ENCODE results near the gene ABHD3.
"Not testable (repeated sequence)": the region's sequence is repeated elsewhere in the genome, so short reads cannot be mapped to it uniquely, and the experiment has no call there.

The ABHD3 gene, protein sequence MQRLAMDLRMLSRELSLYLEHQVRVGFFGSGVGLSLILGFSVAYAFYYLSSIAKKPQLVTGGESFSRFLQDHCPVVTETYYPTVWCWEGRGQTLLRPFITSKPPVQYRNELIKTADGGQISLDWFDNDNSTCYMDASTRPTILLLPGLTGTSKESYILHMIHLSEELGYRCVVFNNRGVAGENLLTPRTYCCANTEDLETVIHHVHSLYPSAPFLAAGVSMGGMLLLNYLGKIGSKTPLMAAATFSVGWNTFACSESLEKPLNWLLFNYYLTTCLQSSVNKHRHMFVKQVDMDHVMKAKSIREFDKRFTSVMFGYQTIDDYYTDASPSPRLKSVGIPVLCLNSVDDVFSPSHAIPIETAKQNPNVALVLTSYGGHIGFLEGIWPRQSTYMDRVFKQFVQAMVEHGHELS

DNA sequence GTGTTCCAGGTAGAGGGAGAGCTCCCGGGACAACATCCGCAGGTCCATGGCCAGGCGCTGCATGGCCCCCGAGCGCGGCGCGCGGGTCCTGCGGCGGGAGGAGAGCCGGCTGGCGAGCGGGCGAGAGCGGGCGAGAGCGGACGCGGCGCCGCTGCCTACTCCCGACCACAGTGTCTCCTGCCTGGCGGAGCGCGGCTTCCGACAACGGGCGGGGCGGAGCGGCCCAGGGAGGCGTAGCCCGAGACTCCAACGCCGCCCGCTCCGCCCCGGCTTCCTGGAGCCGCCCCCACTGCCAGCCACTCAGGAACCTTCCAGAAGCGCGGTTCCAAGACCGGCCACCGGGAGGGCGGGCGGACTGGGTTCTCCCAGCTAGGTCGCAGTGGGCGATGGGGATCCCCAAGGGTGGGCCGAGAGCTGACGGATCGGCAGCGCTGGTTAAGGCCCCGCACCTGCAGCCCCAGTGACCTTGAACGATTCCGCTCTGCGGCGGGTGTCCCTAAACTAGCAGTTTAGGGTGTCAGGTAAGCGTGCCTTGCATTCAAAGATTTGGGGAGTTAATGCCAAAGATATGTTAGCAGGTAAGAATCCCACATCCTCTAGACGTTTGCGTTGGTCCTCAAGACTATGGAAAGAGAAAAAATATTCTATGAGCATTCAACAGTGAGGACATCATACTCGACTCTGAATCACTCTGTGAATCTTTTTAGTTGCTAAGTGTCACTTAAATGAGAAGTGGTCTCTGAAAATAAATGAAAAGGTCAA is at the start of gene ABHD3:
ABHD3 (minus strand) TSS at position 172 of the 762 bp plus-strand sequence; CDS start at position 63, 109 bp downstream.
- DNase-seq, result peak; percentile 95

DNA sequence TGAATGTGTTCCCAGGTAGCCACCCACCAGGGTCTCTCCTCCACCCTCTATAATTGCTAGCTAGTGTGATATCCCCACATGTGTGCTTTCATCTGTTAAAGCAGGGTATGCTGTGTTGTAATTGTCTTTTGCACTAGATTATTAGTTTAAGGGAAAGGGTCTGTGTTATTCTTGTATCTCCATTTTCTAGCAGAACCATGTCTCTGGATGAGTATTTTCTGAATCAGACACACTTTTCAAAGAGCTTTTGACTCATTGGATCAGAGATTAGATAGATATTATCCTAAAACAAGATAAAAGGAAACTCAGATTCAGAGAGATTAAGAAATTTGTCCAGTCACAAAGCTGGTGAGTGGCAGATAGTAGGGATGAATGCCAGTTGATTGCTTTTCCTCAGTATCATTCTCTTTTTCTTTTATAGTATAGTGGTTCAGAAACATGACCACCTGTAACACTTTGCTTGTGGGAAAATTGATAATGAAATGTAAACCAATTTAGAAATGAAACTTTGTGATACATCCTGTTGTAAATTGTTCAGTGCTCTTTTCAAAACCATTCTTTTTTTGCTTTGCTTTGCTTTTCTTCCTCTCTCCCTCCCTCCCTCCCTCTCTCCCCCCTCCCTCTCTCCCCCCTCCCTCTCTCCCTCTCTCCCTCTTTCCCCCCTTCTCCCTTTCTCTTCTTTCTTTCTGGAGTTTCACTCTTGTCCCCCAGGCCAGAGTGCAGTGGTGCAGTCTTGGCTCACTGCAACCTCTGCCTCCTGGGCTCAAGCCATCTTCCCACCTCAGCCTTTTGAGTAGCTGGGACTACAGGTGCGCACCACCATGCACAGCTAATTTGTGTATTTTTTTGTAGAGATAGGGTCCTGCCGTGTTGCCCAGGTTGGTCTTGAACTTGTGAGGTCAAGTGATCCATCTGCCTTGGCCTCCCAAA is 43.5 kb upstream of the ABHD3 start:
- DNase-seq, result no peak

DNA sequence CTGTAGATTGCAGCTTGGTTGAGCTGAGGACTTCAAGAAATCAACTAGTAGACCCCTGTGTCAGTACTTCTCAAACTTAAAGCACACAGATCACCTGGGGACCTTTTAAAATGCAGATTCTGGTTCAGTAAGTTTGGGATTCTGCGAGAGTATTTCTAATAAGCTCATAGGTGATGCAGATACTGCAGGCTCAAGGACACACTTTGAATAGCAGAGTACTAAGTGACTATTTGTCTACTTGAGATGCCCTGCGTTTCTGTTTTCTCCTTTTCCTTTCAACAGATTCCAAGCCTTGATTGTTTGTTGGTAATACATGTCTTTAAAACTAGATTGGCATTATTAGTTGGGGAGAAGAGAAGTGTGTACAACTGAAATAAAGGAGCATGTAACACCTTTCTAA is 42.7 kb upstream of the ABHD3 start:
- DNase-seq, result no peak

DNA sequence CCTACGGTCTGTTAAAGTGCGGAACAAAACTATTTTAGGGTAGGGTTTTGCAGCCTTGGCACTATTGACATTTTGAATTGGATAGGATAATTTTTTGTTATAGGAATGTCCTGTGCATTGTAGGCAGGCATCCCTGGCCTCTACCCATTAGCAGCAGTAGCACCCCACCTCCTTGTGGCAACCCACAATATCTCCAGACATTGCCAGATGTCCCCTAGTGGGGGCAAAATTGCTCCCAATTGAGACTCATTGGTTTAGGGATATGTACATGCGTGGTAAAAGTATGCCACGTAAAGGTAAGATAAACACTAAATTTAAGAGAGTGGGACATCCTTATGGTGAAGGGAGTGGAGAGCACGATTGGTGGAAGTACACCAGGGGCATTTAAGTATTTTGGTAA is 40.7 kb upstream of the ABHD3 start:
- DNase-seq, result no peak

DNA sequence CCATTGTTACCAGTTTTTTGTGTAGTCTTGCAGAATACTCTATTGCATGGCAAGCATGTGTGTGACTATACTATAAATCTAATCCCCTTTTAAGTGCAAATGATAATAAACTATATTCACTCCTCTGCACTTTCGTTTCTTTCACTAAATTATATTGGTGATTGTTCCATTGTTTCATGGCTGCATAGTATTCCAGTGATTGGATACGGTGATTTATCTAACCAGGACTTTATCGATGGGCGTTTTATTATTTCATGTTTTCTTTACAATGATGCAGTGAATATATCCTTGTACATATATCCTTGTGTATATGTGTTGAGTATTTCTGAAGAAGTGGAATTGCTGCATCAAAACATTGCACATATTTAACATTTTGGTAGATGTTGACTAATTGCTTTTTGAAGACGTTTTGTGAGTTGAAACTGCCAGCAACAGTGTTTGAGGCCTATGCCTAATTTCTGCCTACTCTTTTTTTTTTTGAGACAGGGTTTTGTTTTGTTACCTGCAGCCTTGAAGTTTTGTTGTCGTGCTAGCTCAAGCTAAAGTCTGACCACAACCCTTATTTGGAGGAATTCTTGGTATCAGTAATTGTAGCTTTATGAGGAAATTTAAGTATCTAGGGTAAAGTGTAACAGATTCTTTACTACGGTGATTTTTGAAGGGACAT is 38.7 kb upstream of the ABHD3 start:
- no peak for DNase-seq

DNA sequence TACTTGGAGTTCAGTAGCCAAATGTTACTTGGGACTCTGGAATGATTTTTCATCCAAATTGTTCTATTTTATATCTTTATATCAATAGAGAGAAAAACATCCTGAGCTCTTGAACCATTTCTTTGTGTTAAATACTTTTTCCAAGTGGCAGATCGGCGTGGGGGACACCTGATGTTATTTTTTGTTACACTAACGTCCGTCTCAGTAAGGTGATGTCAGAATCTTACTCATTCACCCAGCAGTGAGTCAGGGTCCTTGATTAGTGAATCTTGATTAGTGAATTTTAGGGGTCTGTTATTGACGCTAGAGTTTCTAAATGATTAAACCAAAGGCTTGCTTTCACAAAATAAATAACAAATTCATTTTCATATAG is 37.7 kb upstream of the ABHD3 start:
- DNase-seq, result no peak

DNA sequence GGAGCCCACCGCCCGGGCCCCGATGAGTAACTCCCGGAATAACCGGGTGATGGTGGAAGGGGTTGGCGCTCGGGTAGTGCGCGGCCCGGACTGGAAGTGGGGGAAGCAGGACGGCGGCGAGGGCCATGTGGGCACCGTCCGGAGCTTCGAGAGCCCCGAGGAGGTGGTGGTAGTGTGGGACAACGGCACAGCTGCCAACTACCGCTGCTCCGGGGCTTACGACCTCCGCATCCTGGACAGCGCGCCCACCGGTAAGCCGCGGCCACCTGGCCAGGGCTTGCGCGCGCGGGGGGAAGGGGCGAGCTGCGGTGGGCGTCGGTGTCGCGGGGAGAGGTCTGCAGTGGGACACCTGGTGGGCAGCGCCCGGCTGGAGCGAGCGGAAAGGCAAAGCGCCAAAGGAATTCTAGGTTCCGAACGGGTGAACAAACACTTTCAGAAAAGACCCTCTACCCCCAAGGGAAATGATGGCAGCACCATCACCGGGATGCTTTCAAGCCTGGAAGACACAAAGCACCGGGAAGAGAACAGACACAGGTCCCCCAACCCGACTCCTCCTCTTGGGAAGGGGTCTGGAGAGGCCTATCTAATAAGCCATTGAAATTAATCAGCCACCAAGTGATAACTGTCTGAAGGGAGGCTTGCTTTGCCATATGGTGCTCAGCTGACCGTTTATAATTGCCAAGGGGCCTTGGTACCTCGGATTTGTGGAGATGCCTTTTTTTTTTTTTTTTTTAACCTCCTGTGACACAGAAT is 37.2 kb upstream of the ABHD3 start:
- DNase-seq, result peak; percentile 54

DNA sequence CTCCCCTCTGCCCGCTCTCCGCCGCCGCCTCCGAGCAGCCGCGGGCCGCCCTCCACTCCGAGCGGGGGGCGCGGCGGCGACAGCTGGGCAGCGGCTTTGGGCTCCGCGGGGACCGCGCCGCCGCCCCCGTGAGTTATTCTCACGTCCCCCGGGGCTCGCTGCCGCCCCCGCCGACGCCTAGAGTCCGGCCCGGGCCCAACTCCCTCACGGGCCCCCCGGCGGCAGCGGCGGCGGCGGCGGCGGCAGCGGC is 36.7 kb upstream of the ABHD3 start:
- DNase-seq, result no peak

DNA sequence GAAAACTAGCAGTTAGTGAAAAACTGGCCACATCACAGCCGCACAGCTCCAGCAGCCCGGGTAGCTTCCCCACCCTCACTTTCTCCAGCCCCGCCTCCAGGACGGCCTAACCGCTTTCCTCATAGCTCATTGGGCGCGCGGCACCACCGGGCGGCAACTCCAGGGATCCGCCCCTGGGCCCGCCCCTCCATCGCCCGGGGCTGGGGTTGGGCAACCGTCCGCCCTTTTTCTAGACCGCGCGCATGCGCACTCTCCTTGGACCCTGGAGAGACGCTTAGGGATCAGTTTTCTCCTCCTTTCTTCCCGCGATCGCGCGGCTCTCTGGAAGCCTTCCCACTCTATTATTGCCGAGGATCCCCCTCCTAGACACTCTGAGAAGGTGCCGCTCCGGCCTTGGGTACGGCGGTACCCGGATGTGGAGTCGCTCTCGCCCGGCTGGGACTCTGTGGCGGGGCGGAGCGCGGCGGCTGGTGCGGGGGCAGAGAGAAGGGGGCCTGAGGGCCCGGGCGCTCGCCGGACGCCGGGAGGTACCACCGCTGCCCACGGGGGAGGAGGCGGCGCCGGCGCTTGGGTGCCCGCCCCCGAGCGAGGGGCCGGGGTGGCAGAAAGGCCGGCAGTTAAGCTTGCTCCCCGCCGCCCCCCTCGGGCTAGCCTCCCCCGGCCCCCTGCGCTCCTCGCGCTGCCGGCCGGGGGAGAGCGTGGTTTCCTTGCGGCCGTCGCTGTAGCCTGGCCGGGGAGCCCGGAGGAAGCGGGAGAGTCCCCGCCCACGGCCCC is 36.2 kb upstream of the ABHD3 start, which contains the start of gene MIB1:
MIB1 (plus strand) TSS at position 255 of the 774 bp plus-strand sequence. CDS start 792 bp downstream, outside the sequence.
- peak; percentile 98 for DNase-seq

DNA sequence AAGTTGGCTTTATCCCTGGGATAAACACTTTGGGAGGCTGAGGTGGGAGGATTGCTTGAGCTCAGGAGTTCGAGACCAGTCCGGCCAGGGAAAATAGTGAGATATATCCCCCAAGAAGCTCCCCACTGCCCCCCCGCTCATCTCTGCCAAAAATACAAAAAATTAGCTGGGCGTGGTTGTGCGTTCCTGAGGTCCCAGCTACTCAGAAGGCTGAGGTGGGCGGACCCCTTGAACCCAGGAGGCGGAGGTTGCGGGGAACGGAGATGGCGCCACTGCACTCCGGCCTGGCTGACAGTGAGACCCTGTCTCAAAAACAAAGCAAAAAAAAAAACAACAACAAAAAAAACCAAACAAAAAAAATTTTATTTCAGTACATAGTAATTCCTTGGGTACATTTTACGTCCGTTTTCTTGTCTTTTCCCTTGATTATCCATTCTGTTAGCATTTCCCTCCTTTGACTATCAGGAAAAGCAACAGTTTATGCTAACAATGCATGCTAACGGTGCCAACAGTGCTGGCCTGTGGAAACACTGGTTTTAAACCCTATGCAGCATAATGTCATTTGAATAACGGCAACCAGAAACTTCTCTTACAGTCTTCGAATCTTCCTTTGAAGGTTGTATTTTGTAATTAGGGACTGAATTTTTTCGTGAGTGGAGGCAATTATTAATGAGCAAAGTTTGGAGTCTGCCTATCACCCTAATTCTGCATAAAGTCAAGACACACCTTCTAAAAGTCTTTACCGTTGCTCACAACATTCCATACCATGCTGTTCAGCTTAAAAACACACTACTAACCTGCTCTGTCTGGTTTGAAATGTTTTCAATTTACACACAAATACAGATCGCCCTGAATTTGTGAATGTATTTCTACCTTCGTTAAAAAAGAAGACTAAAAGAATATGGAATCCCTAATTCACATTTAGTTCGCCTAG is 35.3 kb upstream of the ABHD3 start:
- peak; percentile 25 for DNase-seq

DNA sequence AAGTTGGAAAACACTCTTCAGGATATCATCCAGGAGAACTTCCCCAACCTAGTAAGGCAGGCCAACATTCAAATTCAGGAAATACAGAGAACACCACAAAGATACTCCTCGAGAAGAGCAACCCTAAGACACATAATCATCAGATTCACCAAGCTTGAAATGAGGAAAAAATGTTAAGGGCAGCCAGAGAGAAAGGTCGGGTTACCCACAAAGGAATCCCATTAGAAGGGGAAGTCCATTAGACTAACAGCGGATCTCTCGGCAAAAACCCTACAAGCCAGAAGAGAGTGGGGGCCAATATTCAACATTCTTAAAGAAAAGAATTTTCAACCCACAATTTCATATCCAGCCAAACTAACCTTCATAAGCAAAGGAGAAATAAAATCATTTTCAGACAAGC is 32.4 kb upstream of the ABHD3 start:
- not testable (repeated sequence) for DNase-seq

DNA sequence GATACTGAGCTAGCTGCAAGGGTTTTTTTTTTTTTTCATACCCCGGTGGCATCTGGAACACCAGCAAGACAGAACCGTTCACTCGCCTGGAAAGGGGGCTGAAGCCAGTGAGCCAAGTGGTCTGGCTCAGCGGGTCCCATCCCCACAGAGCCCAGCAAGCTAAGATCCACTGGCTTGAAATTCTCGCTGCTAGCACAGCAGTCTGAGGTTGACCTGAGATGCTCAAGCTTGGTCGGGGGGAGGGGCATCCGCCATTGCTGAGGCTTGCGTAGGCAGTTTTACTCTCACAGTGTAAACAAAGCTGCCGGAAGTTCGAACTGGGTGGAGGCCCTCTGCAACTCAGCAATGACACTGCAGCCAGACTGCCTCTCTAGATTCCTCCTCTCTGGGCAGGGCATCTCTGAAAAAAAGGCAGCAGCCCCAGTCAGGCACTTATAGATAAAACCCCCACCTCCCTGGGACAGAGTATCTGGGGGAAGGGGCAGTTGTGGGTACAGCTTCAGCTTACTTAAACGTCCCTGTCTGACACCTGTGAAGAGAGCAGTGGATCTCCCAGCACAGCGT is 31.0 kb upstream of the ABHD3 start:
- peak; percentile 93 for DNase-seq

DNA sequence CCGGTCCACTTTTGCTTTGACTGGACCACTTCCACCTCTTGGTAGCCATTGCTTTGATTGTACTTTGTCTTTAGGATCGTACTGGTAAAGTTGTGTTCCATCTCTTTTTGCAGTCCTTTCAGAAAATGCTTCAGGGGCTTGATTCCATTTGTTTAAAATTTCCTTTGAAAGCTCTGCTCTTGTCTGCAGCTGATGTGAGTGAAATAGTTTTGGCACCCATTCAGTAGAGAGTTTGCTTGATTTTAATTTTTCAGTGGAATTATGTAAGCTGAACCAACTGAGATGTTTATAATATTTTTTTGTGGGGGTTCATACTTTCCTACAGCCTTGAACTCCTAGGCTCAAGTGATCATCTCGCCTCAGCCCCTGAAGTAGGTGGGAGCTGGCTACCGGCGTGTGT is 28.4 kb upstream of the ABHD3 start:
- no peak for DNase-seq

DNA sequence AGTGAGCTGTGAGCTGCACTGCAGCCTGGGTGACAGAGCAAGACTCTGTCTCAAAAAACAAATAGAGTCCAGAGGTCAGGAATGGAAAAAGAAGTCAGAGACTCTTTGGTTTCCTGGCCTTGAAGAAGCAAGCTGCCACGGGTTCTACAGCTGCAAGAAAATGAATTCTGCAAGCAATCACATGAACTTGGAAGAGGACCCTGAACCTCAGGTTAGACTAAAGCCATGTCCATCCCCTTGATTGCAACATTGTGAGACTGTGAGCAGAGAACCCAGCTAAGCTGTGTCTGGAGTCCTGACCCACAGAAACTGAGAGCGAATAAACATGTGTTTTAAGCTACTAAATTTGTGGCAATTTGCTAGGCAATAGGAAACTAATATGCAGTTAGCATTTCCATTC is 23.1 kb upstream of the ABHD3 start:
- DNase-seq, result no peak

DNA sequence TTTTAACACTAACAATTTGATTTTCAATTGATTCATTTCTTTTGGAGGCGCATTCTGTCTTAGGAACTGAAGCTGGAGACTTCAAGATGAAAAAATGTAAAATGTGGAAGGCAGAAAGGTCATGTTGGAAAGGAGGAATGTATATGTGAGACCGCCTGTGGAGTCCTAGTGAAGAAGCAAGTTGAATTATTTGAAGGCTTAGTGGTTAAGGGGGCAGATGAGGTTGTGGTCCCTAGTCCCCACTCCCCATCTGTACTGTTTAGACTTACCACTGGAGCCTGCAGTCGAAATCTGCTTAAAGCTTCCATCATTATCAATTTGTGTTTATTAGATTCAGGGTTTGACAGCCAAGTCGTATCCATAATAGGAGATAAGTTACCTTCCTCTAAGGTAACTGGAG is 20.6 kb upstream of the ABHD3 start:
- DNase-seq, result no peak

DNA sequence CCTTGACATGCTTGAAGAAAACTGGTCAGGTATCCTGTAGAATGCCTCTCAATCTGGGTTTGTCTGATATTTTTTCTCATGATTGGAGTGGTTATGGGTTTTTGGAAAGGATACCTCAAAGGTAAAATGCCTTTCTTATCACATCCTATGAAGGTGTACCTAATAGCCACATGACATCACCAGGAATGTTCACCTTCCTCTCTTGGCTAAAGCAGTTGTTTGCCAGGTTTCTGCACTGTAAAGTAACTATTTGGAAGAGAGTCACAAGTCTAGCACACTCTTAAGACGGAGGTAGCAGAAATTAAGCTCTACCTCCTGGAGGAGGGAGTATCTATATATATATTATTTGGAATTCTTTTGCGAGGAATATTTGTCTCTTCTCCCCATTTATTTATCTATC is 18.1 kb upstream of the ABHD3 start:
- DNase-seq, result no peak

DNA sequence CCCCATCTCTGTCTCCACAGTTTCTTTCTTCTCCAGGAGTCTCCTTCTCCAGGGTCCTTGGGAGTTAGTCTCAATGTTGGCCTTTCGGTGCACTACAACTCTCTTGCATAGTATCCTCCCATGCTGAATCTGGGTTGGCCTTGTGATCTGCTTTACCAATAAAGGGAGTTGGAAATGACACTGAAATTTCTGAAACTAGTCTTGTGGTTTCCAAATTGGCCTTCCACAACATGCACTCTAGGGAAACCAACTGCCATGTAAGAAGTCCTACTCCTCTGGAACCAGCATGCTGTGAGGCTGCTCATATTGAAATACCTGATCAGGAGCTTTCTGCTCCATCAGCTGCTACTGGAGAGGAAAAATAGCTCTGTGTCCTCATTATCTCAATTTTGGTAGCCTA is 9.9 kb upstream of the ABHD3 start:
- no peak for DNase-seq

DNA sequence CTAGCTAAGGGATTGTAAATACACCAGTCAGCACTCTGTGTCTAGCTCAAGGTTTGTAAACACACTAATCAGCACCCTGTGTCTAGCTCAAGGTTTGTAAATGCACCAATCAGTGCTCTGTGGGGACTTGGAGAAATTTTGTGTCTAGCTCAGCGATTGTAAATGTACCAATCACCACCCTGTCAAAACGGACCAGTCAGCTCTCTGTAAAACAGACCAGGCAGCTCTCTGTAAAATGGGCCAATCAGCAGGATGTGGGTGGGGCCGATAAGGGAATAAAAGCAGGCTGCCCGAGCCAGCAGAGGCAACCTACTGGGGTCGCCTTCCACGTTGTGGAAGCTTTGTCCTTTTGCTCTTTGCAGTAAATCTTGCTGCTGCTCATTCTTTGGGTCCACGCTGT is 2.6 kb upstream of the ABHD3 start:
- DNase-seq, result not testable (repeated sequence)

DNA sequence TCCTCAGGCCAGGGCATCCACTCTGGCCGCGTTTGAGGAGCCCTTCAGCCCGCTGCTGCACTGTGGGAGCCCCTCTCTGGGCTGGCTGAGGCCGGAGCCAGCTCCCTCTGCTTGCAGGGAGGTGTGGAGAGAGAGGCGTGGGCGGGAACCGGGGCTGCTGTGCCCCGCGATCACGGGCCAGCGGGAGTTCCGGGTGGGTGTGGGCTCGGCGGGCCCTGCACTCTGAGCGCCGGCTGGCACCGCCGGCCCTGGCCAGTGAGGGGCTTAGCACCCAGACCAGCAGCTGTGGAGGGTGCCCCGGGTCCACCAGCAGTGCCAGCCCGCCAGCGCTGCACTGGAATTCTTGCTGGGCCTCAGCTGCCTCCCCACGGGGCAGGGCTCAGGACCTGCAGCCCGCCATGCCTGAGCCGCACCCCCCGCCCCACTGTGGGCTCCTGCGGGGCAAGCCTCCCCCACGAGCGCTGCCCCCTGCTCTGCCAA is 1.9 kb upstream of the ABHD3 start:
- no peak for DNase-seq
